Calu3 (cell line): ENCODE data around the gene CBY2. TPM values are rescaled to one million over a fixed set of nuclear protein-coding genes. Genes with fewer than 3 reads are reported as not detected.

Experiments
- BruUV-seq: library from RNA; stranded (reverse); fragments of 400-500 nt; replicated peaks from 2 replicates; lab custom pipeline; 2021; lab: Mats Ljungman, UMichigan
- CTCF ChIA-PET: fragments of 300-600 bp; sonication (Branson Sonifier 250); formaldehyde crosslinking; loops from one replicate; lab custom pipeline; 2022; ENCODE audit warnings: antibody characterized with exemption; lab: Charles Lee
- DNase-seq: peaks from one replicate; pipeline ENCODE4 v3.0.0; 2022
- H3K27ac Mint-ChIP-seq: one replicate; pipeline ENCODE4 v1.8.0; 2022; ENCODE audit warnings: mixed read lengths; ENCODE audit not compliant: unreplicated experiment
- H3K27me3 Mint-ChIP-seq: one replicate; pipeline ENCODE4 v1.8.0; 2022; ENCODE audit warnings: mixed read lengths; ENCODE audit not compliant: unreplicated experiment
- H3K36me3 Mint-ChIP-seq: one replicate; pipeline ENCODE4 v1.8.0; 2022; ENCODE audit warnings: mild to moderate bottlenecking, moderate library complexity, mixed read lengths; ENCODE audit not compliant: insufficient read depth, unreplicated experiment
- H3K4me1 Mint-ChIP-seq: one replicate; pipeline ENCODE4 v1.8.0; 2022; ENCODE audit warnings: mild to moderate bottlenecking, low read depth, mixed read lengths; ENCODE audit not compliant: unreplicated experiment
- H3K4me3 Mint-ChIP-seq: one replicate; pipeline ENCODE4 v1.8.0; 2022; ENCODE audit warnings: mild to moderate bottlenecking, low read depth, moderate library complexity, mixed read lengths; ENCODE audit not compliant: unreplicated experiment
- H3K9me3 Mint-ChIP-seq: one replicate; pipeline ENCODE4 v1.8.0; 2022; ENCODE audit warnings: low read depth, mixed read lengths; ENCODE audit not compliant: unreplicated experiment
- CTCF ChIP-seq: fragments of 200-600 bp; IDR thresholded peaks from one replicate; pipeline ENCODE4 v1.8.0; 2022; ENCODE audit warnings: antibody characterized with exemption; ENCODE audit not compliant: unreplicated experiment
- intact Hi-C: fragments of 100-400 bp; cut with micrococcal nuclease; formaldehyde crosslinking; loops from one replicate; pipeline ENCODE4 v1.10.0; 2022; ENCODE audit not compliant: unreplicated experiment
- total RNA-seq: library from RNA; stranded (reverse); gene quantifications from 2 replicates; pipeline ENCODE4 v1.2.3, GENCODE V29; 2022

CBY2 gene
- total RNA-seq, 1 experiment from 2014 or later: not detected

GRCh38 chr13:45744979-45745378 is 42.9 kb downstream of the CBY2 start:
- Mint-ChIP-seq H3K9me3 (no peaks in the 10 kb centered on the region), H3K27ac (no peak overlapping the region), H3K36me3 (no peaks in the 10 kb centered on the region), H3K4me1 (no peaks in the 10 kb centered on the region), H3K27me3 (peaks cover 85% of the 10 kb centered on the region), H3K4me3 (no peak overlapping the region)
- BruUV-seq: no TSS peak
- no peak for DNase-seq
- intact Hi-C loops: no loop called here
- TF ChIP-seq CTCF: no peak
- CTCF ChIA-PET: interaction anchor here (0.5 kb wide), 1 partner anchor 567 kb away, joined by 3 read pairs; no protein-coding TSS in a partner anchor

- Mint-ChIP-seq H3K36me3 (no peaks in the 10 kb centered on the region), H3K4me1 (no peaks in the 10 kb centered on the region), H3K9me3 (no peaks in the 10 kb centered on the region), H3K27ac (no peak overlapping the region), H3K4me3 (no peak overlapping the region), H3K27me3 (peaks cover 90% of the 10 kb centered on the region)
- TF ChIP-seq CTCF: no peak
- CTCF ChIA-PET: no interaction called here
- no TSS peak for BruUV-seq
- intact Hi-C loops: no loop called here
- DNase-seq: no peak
Measured at GRCh38 chr13:45747071-45747470, 45.0 kb downstream of the CBY2 start.

GRCh38 chr13:45748941-45749759 is 47.0 kb downstream of the CBY2 start:
- intact Hi-C loops: no loop called here
- peaks cover 81% of the 10 kb centered on the region for H3K27me3 Mint-ChIP-seq
- no peak overlapping the region for H3K27ac Mint-ChIP-seq
- H3K4me3 Mint-ChIP-seq: no peak overlapping the region
- H3K36me3 Mint-ChIP-seq: no peaks in the 10 kb centered on the region
- no peak for DNase-seq
- no TSS peak for BruUV-seq
- H3K9me3 Mint-ChIP-seq: no peaks in the 10 kb centered on the region
- CTCF ChIA-PET: no interaction called here
- H3K4me1 Mint-ChIP-seq: no peaks in the 10 kb centered on the region
- TF ChIP-seq CTCF: no peak

GRCh38 chr13:45750566-45750965 is 48.4 kb downstream of the CBY2 start:
- CTCF ChIA-PET: no interaction called here
- Mint-ChIP-seq H3K4me1 (no peaks in the 10 kb centered on the region), H3K4me3 (no peak overlapping the region), H3K27me3 (peaks cover 76% of the 10 kb centered on the region), H3K9me3 (no peaks in the 10 kb centered on the region), H3K27ac (no peak overlapping the region), H3K36me3 (no peaks in the 10 kb centered on the region)
- no TSS peak for BruUV-seq
- no peak for DNase-seq
- no peak for TF ChIP-seq CTCF
- intact Hi-C loops: no loop called here
